Measurements from ENCODE around the gene FAF1.
"Not testable (repeated sequence)": the region's sequence is repeated elsewhere in the genome, so short reads cannot be mapped to it uniquely, and the experiment has no call there.

Gene FAF1

GRCh38 chr1:50836117-50836516, 124.0 kb downstream of the FAF1 start:
- no peak for DNase-seq

DNA sequence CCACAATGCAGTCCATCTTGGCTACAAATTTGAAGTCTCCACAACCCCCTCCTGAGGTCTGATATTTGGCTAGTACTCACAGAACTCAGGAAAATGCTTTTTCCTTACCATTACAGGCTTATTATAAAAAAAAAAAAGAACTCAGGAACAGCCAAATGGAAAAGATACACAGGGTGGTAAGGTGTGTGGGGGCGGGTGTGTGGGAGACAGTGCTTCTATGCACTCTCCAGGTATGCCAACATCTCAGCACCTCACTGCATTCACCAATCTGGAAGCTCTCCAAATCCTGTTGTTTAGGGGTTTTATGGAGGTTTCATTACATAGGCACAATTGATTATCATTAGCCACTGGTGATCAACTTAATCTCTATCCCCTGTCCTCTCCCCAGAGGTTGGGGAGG, 126.9 kb downstream of the FAF1 start:
- no peak for DNase-seq

GRCh38 chr1:50832167-50832566, 127.9 kb downstream of the FAF1 start:
- DNase-seq = no peak

DNA sequence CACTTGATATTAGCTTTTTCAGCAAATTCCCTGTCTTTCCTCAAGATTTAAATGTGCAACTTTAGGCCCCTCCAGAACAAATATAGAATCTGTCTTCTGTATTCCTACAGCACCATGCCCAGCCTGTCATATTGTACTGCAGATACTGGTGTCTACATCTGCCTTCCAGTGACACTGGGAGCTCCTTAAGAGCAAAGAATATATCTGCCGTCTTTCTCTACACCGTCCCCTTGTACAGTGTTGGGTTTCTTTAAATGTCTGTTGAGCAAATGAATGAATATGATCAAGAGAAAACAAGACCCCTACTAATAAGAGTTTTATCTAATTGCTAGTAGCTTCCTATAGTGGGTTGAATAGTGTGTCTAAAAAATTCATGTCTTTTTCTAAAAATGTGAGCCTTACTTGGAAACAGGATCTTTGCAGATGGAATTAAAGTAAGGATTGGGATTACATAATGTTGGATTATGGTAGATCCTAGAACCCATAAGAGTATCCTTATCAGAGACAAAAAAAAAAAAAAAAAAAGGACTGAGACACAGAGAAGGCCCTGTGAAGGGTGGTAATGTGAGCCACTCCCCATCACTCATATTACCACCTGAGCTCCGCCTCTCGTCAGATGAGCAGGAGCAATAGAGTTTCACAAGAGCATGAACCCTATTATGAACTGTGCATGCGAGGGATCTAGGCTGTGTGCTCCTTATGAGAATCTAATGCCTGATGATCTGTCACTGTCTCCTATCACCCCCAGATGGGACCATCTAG, 128.6 kb downstream of the FAF1 start:
- no peak for DNase-seq

DNA sequence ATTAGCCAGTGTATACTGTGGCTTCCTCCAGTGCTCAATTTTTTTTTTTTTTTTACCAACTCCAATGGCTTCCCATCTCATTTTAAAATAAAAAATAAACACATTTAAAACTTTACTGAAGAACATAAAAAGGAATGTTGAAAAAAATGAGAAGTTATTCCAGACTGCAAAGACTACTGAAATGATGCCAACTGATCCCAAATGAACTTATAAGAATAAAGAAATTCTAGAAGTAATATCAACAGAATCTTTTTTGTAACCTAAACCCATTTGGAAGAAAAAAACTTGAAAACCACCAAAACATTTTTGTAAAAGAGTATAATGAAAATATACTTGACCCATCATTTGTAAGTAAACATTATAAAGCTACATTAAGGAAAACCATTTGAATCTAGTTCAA, 129.4 kb downstream of the FAF1 start:
- no peak for DNase-seq

GRCh38 chr1:50829014-50829958, 130.8 kb downstream of the FAF1 start:
- DNase-seq = no peak

GRCh38 chr1:50827546-50827945, 132.5 kb downstream of the FAF1 start:
- no peak for DNase-seq

GRCh38 chr1:50826792-50827191, 133.3 kb downstream of the FAF1 start:
- DNase-seq = not testable (repeated sequence)

DNA sequence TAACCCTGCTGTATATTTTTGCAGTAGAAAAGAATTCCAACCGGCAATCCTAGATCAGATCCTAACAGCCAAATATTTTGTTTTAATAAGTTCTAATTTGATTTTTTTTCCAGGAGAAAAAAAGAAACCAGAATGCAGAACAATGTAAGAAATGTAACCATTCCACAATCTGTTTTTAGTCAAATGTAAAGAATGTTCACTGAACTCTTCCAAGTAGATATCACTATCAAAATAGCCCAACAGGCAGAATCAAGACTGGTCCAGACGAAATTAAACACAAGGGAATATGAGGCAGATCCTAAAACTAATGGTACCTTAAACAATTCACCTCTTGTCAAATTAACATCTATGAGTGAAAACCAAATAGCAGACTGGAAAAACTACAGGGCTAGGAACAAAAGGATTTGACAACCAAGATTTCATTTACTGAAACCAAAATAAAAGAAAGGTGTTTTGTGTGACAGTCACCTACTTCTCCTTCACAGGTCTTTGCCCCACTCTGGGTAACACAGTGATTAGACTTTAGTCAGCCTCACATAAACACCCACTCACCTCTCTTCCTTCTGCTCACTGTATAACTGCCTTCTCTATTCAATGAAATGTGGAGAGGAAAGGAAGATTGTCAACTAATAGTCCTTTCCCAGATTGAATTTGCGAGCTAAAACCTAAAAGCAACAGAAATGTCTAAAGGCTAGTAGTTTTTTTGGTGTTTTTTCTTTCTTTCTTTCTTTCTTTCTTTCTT, 137.9 kb downstream of the FAF1 start:
- no peak for DNase-seq

DNA sequence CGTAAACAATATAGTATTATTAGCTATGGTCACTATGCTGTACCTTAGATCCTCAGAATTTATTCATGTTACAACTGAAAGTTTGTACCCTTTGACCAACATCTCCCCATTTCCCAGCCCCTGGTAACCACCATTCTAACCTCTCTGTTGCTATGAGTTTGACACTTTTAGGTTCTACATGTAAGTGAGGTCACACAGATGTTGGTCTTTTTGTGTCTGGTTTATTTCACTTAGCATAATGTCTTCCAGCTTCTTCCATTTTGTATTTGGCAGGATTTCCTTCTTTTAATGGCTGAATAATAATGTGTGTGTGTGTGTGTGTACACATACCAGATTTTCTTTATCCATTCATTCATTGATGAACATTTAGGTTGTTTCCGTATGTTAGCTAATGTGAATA, 139.5 kb downstream of the FAF1 start:
- no peak for DNase-seq

GRCh38 chr1:50812346-50812745, 147.7 kb downstream of the FAF1 start:
- no peak for DNase-seq

GRCh38 chr1:50808296-50808695, 151.8 kb downstream of the FAF1 start:
- DNase-seq = no peak

- DNase-seq = no peak
Observed at GRCh38 chr1:50796272-50796671, 163.8 kb downstream of the FAF1 start.

- no peak for DNase-seq
Observed at GRCh38 chr1:50793521-50793920, 166.5 kb downstream of the FAF1 start.

DNA sequence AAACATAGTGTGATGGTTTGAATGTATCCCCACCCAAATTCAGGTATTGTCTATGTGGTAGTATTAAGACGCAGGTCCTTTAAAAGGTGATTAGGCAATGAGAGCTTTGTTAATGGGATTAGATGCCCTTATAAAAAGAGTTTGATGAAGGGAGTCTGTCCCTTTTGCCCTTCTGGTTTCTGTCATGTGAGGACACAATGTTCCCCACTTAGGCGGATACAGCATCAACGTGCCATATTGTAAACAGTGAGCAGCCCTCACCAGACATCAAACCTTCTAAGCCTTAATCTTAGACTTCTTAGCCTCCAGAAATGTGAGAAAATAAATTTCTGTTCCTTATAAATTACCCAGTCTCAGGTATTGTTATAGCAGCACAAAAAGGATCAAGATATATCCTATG, 172.8 kb downstream of the FAF1 start:
- no peak for DNase-seq

- no peak for DNase-seq
Observed at GRCh38 chr1:50783286-50783685, 176.8 kb downstream of the FAF1 start.

DNA sequence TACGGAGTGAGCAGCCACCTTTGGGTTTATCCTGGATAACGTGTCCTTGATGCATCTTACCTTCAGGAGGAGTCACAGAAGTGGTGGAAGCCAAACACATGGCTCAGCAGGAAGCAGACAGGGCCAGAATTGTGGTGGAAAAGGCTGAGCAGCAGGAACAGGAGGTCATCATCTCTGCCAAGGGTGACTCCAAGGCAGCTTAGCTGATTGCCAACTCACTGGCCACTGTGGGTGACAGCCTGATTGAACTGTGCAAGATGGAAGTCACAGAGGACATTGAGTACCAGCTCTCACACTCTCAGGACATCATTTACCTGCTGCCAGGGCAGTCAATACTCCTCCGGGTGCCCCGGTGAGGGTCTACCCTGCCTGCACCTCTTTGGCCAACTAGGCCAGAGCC, 179.3 kb downstream of the FAF1 start:
- DNase-seq = no peak

GRCh38 chr1:50779801-50780200, 180.3 kb downstream of the FAF1 start:
- DNase-seq = no peak

- no peak for DNase-seq
Observed at GRCh38 chr1:50775740-50776139, 184.3 kb downstream of the FAF1 start.

DNA sequence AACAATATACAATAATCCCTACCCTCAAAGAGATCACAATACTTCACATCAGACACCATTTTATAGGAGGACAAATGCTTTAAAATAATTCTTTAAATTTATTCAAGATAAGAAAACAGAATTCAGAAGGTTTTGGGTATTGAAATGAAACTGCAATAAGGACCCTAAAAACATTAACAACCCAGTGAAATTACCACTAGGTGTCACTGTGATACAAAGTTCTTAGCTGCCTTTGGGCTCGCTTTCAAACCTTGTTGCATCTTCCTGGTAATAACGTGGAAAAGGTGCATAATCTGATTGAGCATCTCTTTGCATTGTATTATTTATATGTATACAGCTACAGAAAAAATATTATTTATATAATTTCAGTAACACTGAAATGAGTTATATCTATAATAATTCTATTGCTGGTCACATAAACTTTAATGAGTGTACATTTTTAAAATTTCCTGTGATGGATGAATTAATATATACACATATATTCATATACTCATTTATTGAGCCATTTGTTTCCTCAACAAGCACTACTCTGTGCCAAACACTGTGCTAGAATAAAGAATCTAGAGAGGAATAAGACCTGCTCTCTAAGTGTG, 185.2 kb downstream of the FAF1 start:
- peak; percentile 55 for DNase-seq

GRCh38 chr1:50766688-50767087, 193.4 kb downstream of the FAF1 start:
- DNase-seq = no peak

GRCh38 chr1:50756543-50756942, 203.5 kb downstream of the FAF1 start:
- not testable (repeated sequence) for DNase-seq

GRCh38 chr1:50754764-50755163, 205.3 kb downstream of the FAF1 start:
- DNase-seq = not testable (repeated sequence)

Data from HCEC 1CT (cell line).